DLD1 (cell line): ENCODE data around the gene KRTAP5-2.
"Not testable (repeated sequence)": the region's sequence is repeated elsewhere in the genome, so short reads cannot be mapped to it uniquely, and the experiment has no call there.

Experiments
- in situ Hi-C: cut with HindIII; loops from 2 replicates; pipeline ENCODE4 v1.10.0; 2017; ENCODE audit warnings: low sequenced_read_pairs

The KRTAP5-2 gene

DNA sequence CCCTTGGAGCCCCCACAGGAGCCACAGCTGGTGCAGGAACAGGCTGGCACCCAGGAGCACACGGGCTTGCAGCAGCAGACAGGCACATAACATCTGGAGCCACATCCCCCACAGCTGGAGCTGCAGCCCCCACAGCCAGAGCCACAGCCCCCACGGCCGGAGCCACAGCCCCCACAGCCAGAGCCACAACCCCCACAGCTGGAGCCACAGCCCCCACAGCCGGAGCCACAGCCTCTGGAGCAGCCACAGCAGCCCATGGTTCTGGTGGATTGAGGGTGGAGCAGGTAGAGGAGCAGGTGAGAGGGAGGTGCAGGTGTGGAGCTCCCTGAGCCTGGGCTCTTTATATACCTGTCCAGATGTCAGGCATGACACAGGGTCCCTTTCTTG lies at the start of gene KRTAP5-2:
KRTAP5-2 (minus strand) TSS at position 301 of the 387 bp plus-strand sequence; CDS start at position 257, 44 bp downstream.
- in situ Hi-C loops, result no loop called here

DNA sequence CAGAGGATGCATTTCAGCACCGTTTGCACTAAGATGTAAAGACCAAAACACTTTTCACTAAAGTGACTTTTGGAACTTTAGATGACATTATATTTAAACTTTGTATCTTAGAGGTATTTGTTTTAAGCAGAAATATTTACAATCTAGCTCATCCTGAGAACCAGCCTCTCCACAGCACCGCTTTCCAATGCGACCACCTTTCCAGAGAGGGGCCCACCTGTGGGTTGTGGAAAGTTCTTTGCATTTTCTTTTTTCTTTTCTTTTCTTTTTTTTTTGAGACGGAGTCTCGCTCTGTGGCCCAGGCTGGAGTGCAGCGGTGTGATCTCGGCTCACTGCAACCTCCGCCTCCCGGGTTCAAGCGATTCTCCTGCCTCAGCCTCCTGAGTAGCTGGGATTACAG lies 48.4 kb upstream of the KRTAP5-2 start:
- in situ Hi-C loops, result not testable (repeated sequence)

- in situ Hi-C loops, result no loop called here
These were observed 47.3 kb upstream of the KRTAP5-2 start for GRCh38 chr11:1645357-1645821.

DNA sequence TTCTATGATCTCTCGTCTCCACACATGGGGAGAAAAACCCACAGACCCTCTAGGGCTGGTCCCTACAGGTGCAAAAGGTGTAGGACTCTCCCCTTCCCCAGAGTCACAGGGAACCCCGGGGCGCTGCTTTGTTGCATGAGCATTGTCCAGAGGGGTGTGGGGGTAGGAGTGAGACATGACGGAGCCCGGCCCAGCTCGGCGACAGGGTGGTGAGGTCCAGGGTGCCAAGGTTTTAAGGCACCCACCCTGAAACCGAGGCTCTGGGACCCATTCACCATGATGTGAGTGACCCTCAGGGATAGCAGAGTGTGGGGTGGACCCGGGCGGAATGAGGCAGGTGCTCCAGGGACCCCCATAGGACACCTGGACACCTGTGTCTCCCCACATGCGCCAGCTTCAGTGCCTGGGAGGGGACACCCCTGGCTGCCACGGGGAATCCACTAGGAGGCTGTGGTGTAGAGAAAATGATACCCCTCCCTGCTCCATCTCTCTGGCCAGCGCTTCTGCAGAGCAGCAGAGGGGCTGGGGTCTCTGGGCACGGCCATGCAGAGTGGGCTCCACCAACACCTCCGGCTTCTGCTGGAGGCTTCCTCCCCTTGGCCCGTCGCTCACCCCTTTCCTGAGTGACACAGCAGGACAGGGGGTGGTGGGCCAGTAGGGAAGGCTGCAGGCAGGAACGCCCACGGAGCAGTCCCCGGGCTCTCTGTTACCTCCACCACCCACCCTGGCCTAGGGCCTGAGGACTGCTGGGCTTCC lies 46.7 kb upstream of the KRTAP5-2 start:
- in situ Hi-C loops, result no loop called here

GRCh38 chr11:1643146-1643690 lies 45.1 kb upstream of the KRTAP5-2 start:
- in situ Hi-C loops, result no loop called here

GRCh38 chr11:1642288-1643145 lies 44.4 kb upstream of the KRTAP5-2 start:
- in situ Hi-C loops, result no loop called here

- in situ Hi-C loops, result no loop called here
These were observed 43.0 kb upstream of the KRTAP5-2 start for GRCh38 chr11:1641096-1641495.

GRCh38 chr11:1640076-1640946 lies 42.2 kb upstream of the KRTAP5-2 start:
- in situ Hi-C loops, result no loop called here

GRCh38 chr11:1639666-1640065 lies 41.6 kb upstream of the KRTAP5-2 start:
- in situ Hi-C loops, result no loop called here

- in situ Hi-C loops, result no loop called here
These were observed 41.1 kb upstream of the KRTAP5-2 start for GRCh38 chr11:1639102-1639620.

GRCh38 chr11:1638344-1638743 lies 40.2 kb upstream of the KRTAP5-2 start:
- in situ Hi-C loops, result no loop called here

DNA sequence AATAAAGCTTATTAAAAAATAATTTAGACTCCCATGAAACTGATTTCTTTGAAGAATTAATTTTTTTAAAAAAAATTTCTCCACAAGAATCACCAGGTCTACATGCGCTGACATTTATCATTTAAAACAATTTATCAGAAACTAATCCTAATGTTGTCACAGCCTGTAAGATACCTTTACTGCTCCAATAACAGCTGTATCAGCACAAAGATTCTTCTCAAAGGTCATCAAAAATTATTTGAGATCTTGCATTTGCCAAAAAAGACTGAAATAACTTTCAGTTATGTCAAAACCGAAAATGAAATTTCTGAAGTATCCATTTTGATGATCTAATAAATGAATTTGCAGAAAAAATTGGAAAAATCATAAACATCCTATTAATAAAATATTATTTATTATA lies 39.5 kb upstream of the KRTAP5-2 start:
- in situ Hi-C loops, result no loop called here

DNA sequence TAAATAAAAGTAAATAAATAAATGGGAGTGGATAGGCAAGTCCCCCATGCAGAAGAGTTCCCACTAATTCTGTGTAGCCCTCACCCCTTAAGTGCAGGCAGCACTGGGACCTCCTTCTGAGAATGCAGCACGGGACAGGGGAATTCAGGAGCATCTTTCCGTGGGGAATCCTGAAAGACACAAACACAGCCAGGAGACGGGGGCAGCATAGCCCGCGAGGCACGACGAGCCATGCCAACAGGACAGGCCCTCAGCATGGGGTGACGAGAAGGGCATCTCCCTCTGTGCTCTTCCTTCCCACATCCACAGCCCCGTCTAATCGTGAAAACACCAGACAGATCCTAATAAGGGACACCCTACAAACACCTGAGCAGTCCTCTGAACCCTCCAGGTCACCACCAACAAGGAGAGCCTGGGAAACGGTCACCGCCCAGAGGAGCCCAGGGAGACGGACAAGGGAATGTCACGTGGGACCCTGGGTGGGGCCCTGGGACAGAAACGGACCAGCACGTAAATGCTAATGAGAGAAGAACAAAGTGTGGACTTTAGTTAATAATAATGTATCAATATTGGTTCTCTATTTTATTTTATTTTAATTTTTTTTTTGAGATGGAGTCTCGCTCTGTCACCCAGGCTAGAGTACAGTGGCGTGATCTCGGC lies 38.3 kb upstream of the KRTAP5-2 start:
- in situ Hi-C loops, result no loop called here

DNA sequence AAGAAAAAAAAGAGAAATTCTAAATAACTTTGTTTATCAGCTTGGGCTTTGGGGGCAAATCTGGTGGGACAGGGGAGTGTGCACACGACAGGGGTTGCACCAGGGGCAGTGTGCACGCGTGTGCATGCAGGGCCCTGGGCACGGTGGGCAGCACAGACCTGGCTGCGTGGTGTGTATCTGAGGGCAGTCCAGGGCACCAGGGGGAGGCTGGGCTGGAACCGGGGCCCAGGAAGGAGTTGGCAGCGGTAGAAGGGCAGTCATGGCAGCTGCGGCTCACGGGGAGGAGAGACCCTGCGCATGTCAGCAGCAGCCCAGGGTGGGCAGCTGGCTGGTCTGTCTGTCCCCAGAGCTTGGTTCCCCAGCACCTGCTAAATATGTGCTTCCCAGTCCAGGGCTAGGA lies 35.8 kb upstream of the KRTAP5-2 start:
- in situ Hi-C loops, result no loop called here

GRCh38 chr11:1632053-1632714 lies 34.1 kb upstream of the KRTAP5-2 start:
- in situ Hi-C loops, result no loop called here

GRCh38 chr11:1631066-1631568 lies 33.0 kb upstream of the KRTAP5-2 start:
- in situ Hi-C loops, result no loop called here

GRCh38 chr11:1630271-1630670 lies 32.2 kb upstream of the KRTAP5-2 start:
- in situ Hi-C loops, result no loop called here

GRCh38 chr11:1629326-1630185 lies 31.5 kb upstream of the KRTAP5-2 start, which contains the start of gene KRTAP5-5:
TSS of gene KRTAP5-5 (plus strand) at chr11:1629775. CDS start at chr11:1629841, 66 bp downstream.
- in situ Hi-C loops, result loop anchor here (10.0 kb wide), 1 partner anchor 515 kb away; no protein-coding TSS in a partner anchor
